Loucy (cell line): ENCODE data around the gene SIGLEC12.

Source experiments
- EZH2phosphoT487 ChIP-seq: fragments of 200-600 bp; IDR thresholded peaks from 2 replicates; pipeline ENCODE4 v1.6.1; 2018; ENCODE audit warnings: antibody characterized with exemption, mild to moderate bottlenecking, moderate library complexity, borderline replicate concordance
- TF ChIP-seq, protein P1 (sequence below): fragments of 200-600 bp; sonication (generic); conservative IDR thresholded peaks from 2 replicates; pipeline ENCODE4 v1.5.1; 2014; ENCODE audit warnings: mild to moderate bottlenecking, antibody characterized with exemption, low read length

DNA sequence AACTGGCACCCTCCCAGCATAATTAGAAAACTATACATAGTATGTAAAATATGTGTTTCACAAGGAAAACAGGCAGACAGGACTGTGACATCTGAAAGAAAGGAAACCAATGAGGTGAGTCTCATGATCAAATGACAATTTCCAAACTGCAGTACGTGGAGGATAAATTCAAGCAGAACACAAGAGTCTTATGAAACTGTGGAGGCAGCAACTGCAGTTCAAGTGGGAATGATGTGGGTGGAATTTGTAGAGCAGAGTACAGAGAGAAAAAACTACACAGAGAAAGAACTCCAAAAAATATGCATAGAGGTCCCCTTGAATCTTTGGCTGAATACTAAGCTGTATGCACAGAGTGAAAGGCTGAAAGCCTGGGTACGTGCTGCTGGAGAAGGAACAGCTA is 20.2 kb upstream of the SIGLEC12 start:
- TF ChIP-seq, protein P1, sequence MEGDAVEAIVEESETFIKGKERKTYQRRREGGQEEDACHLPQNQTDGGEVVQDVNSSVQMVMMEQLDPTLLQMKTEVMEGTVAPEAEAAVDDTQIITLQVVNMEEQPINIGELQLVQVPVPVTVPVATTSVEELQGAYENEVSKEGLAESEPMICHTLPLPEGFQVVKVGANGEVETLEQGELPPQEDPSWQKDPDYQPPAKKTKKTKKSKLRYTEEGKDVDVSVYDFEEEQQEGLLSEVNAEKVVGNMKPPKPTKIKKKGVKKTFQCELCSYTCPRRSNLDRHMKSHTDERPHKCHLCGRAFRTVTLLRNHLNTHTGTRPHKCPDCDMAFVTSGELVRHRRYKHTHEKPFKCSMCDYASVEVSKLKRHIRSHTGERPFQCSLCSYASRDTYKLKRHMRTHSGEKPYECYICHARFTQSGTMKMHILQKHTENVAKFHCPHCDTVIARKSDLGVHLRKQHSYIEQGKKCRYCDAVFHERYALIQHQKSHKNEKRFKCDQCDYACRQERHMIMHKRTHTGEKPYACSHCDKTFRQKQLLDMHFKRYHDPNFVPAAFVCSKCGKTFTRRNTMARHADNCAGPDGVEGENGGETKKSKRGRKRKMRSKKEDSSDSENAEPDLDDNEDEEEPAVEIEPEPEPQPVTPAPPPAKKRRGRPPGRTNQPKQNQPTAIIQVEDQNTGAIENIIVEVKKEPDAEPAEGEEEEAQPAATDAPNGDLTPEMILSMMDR = no peak
- TF ChIP-seq EZH2phosphoT487 = no peak
